GM21529 (cell line): Measurements from ENCODE around the gene RPS10.
"Not testable (repeated sequence)": the region's sequence is repeated elsewhere in the genome, so short reads cannot be mapped to it uniquely, and the experiment has no call there.

Source experiments
- ATAC-seq: cut with Tn5 transposase; IDR thresholded peaks from one replicate; pipeline ENCODE4 v1.9.1; 2021; ENCODE audit not compliant: unreplicated experiment

The RPS10 gene

GRCh38 chr6:34373511-34373910 is 52.4 kb downstream of the RPS10 start:
- ATAC-seq: no peak

- ATAC-seq: not testable (repeated sequence)
These were observed 54.0 kb downstream of the RPS10 start for GRCh38 chr6:34371865-34372264.

DNA sequence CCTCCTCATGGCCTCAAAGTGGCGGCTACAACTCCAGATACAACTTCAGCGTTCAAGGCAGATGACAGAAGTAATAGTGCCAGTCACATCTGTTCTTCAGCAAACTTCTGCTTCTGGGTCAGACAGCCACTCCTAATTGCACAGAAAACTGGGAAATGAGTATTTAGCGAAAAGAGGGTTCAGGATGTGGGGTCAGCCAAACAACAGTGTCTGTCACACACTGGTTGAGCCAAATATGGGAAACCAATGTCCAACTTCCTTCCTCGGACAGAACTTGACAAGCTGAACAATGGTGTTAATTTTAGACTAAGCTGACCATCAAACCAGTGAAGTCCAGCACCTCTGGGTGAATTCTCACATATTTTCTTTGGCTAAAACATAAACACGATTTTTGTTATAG is 55.5 kb downstream of the RPS10 start:
- ATAC-seq: no peak

DNA sequence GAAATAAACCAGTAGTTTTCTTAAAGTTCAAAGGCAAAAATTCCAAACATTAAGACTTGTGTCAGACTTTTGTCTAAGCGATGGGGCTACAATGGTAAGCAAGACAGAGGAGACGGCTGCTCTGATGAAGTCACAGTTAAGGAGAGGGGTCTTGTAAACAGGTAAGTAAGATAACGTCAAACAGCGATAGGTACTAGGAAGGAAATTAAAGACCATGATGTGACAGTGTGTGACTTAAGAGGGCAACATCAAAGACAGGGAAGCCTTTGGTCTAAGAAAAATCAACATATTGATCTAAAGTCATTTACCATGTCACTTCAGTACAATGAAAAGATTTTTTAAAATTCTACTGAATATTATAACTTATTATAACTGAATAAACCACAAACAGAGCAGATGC is 56.5 kb downstream of the RPS10 start:
- no peak for ATAC-seq
